IMR-90 (cell line): Measurements from ENCODE around the gene PIP5K1B. TPM values are rescaled to one million over a fixed set of nuclear protein-coding genes. Genes with fewer than 3 reads are reported as not detected.

Experiments used
- ATAC-seq: fragments of 200-7000 bp; cut with Tn5 transposase; 2 replicates; pipeline ENCODE4 v1.9.1; 2020; ENCODE audit warnings: low read depth, mild to moderate bottlenecking, moderate library complexity
- BruUV-seq: library from RNA; stranded (reverse); fragments of 400-500 nt; replicated peaks from 2 replicates; lab custom pipeline; 2021; lab: Mats Ljungman, UMichigan
- CTCF ChIA-PET: fragments of 300-600 bp; formaldehyde crosslinking; extraction: SDS; loops from one replicate; lab custom pipeline; 2021; ENCODE audit warnings: antibody characterized with exemption; lab: Yijun Ruan, JAX
- POLR2A ChIA-PET: fragments of 300-600 bp; sonication (Branson Sonifier 250); formaldehyde crosslinking; loops from one replicate; lab custom pipeline; 2022; ENCODE audit warnings: antibody characterized with exemption; ENCODE audit not compliant: unreplicated experiment; lab: Charles Lee
- DNase-seq: peaks from one replicate; pipeline ENCODE4 v3.0.0; 2013
- H2AFZ ChIP-seq: replicated peaks from 2 replicates; pipeline ENCODE3; 2013; ENCODE audit warnings: low read length, mild to moderate bottlenecking; ENCODE audit not compliant: poor library complexity
- H2AK5ac ChIP-seq: 2 replicates; pipeline ENCODE4 v1.6.1; 2013; ENCODE audit warnings: low read depth, low read length, inconsistent platforms
- H2AK9ac ChIP-seq: replicated peaks from 2 replicates; pipeline ENCODE3; 2013; ENCODE audit warnings: mild to moderate bottlenecking, low read depth, low read length, moderate library complexity; ENCODE audit not compliant: poor library complexity
- H2BK120ac ChIP-seq: 2 replicates; pipeline ENCODE4 v1.6.1; 2013; ENCODE audit warnings: low read depth, low read length, inconsistent platforms
- H2BK15ac ChIP-seq: 3 replicates; pipeline ENCODE4 v1.6.1; 2013; ENCODE audit warnings: low read depth, low read length, inconsistent platforms
- H2BK20ac ChIP-seq: 2 replicates; pipeline ENCODE4 v1.6.1; 2013; ENCODE audit warnings: low read depth, mild to moderate bottlenecking, inconsistent platforms, low read length, moderate library complexity
- H2BK5ac ChIP-seq: 2 replicates; pipeline ENCODE4 v1.6.1; 2013; ENCODE audit warnings: mild to moderate bottlenecking, low read depth, low read length, inconsistent platforms; ENCODE audit not compliant: poor library complexity, severe bottlenecking
- H3K14ac ChIP-seq: replicated peaks from 2 replicates; pipeline ENCODE4 v1.6.1; 2013; ENCODE audit warnings: low read depth, low read length, inconsistent platforms
- H3K18ac ChIP-seq: 2 replicates; pipeline ENCODE4 v1.6.1; 2013; ENCODE audit warnings: low read depth, low read length, control low read depth
- H3K23ac ChIP-seq: 2 replicates; pipeline ENCODE4 v1.6.1; 2013; ENCODE audit warnings: low read depth, low read length, inconsistent platforms
- H3K27ac ChIP-seq: 2 replicates; pipeline ENCODE4 v1.5.1; 2013; ENCODE audit warnings: mild to moderate bottlenecking, control low read depth, low read length; ENCODE audit not compliant: insufficient read depth
- H3K27me3 ChIP-seq: 2 replicates; pipeline ENCODE4 v1.6.1; 2013; ENCODE audit warnings: low read length; ENCODE audit not compliant: control insufficient read depth, insufficient read depth
- H3K36me3 ChIP-seq: 2 replicates; pipeline ENCODE4 v1.6.1; 2013; ENCODE audit warnings: low read length, mixed read lengths; ENCODE audit not compliant: control insufficient read depth, insufficient read depth
- H3K4ac ChIP-seq: 2 replicates; pipeline ENCODE4 v1.6.1; 2013; ENCODE audit warnings: low read depth, low read length, inconsistent platforms
- H3K4me1 ChIP-seq: 2 replicates; pipeline ENCODE4 v1.6.1; 2013; ENCODE audit warnings: low read length, mixed read lengths; ENCODE audit not compliant: control insufficient read depth, insufficient read depth
- H3K4me2 ChIP-seq: 2 replicates; pipeline ENCODE4 v1.6.1; 2013; ENCODE audit warnings: low read depth, mild to moderate bottlenecking, control low read depth, low read length, moderate library complexity
- H3K4me3 ChIP-seq: 2 replicates; pipeline ENCODE4 v1.5.1; 2013; ENCODE audit warnings: low read depth, mild to moderate bottlenecking, control low read depth, low read length, moderate library complexity; ENCODE audit not compliant: insufficient read depth
- H3K56ac ChIP-seq: 2 replicates; pipeline ENCODE4 v1.6.1; 2013; ENCODE audit warnings: low read length, inconsistent platforms; ENCODE audit not compliant: insufficient read depth; ENCODE audit errors: extremely low read depth
- H3K79me1 ChIP-seq, 2 experiments: 2 replicates each; pipeline ENCODE4 v1.6.1; 2013; ENCODE audit warnings: low read length in 2 of 2, inconsistent platforms in 1 of 2, low read depth in 1 of 2
- H3K9ac ChIP-seq: 2 replicates; pipeline ENCODE4 v1.6.1; 2013; ENCODE audit warnings: low read depth, low read length, control low read depth
- H3K9me1 ChIP-seq: 2 replicates; pipeline ENCODE4 v1.6.1; 2013; ENCODE audit warnings: low read length, inconsistent platforms; ENCODE audit not compliant: insufficient read depth
- H3K9me3 ChIP-seq: 2 replicates; pipeline ENCODE4 v1.6.1; 2013; ENCODE audit warnings: low read length; ENCODE audit not compliant: control insufficient read depth, insufficient read depth
- H4K20me1 ChIP-seq: 2 replicates; pipeline ENCODE4 v1.6.1; 2013; ENCODE audit warnings: low read length, inconsistent platforms; ENCODE audit not compliant: insufficient read depth
- H4K5ac ChIP-seq: 2 replicates; pipeline ENCODE4 v1.6.1; 2013; ENCODE audit warnings: mild to moderate bottlenecking, low read depth, low read length, control low read depth
- H4K8ac ChIP-seq, 2 experiments: 2 replicates each; pipeline ENCODE4 v1.6.1; 2013; ENCODE audit warnings: low read depth in 2 of 2, low read length in 2 of 2, control low read depth in 1 of 2, inconsistent platforms in 1 of 2
- H4K91ac ChIP-seq: 2 replicates; pipeline ENCODE4 v1.6.1; 2013; ENCODE audit warnings: low read depth, low read length, inconsistent platforms; ENCODE audit not compliant: insufficient read depth
- BHLHE40 ChIP-seq: fragments of 150-350 bp; IDR thresholded peaks from 2 replicates; pipeline ENCODE4 v1.6.1; 2016; ENCODE audit warnings: mild to moderate bottlenecking, low read depth, low read length
- CEBPB ChIP-seq: IDR thresholded peaks from 2 replicates; pipeline ENCODE4 v1.6.1; 2012; ENCODE audit warnings: low read depth, low read length, improper control_type of control experiment
- CHD1 ChIP-seq: IDR thresholded peaks from 2 replicates; pipeline ENCODE4 v1.6.1; 2012; ENCODE audit warnings: low read depth, low read length, improper control_type of control experiment
- CTCF ChIP-seq: conservative IDR thresholded peaks from 2 replicates; pipeline ENCODE4 v1.5.1; 2012; ENCODE audit warnings: mild to moderate bottlenecking, low read depth, low read length, improper control_type of control experiment
- ELK1 ChIP-seq: fragments of 150-350 bp; IDR thresholded peaks from 2 replicates; pipeline ENCODE4 v1.6.1; 2016; ENCODE audit warnings: low read depth, mild to moderate bottlenecking, low read length, moderate library complexity, borderline replicate concordance
- FOS ChIP-seq: fragments of 150-350 bp; IDR thresholded peaks from 2 replicates; pipeline ENCODE4 v1.6.1; 2016; ENCODE audit warnings: low read depth, low read length
- MAFK ChIP-seq: IDR thresholded peaks from 2 replicates; pipeline ENCODE4 v1.6.1; 2012; ENCODE audit warnings: low read depth, low read length, improper control_type of control experiment
- MAZ ChIP-seq: IDR thresholded peaks from 2 replicates; pipeline ENCODE4 v1.6.1; 2012; ENCODE audit warnings: low read depth, mild to moderate bottlenecking, low read length, improper control_type of control experiment, moderate library complexity, borderline replicate concordance
- MXI1 ChIP-seq: IDR thresholded peaks from 2 replicates; pipeline ENCODE4 v1.6.1; 2012; ENCODE audit warnings: low read depth, mild to moderate bottlenecking, low read length, moderate library complexity, borderline replicate concordance
- NFE2L2 ChIP-seq: fragments of 150-350 bp; IDR thresholded peaks from 2 replicates; pipeline ENCODE4 v1.6.1; 2016; ENCODE audit warnings: low read depth, mild to moderate bottlenecking, low read length
- POLR2A ChIP-seq: IDR thresholded peaks from 2 replicates; pipeline ENCODE4 v1.6.1; 2012; ENCODE audit warnings: mild to moderate bottlenecking, low read depth, low read length
- RAD21 ChIP-seq: IDR thresholded peaks from 2 replicates; pipeline ENCODE4 v1.6.1; 2012; ENCODE audit warnings: low read length, improper control_type of control experiment
- RCOR1 ChIP-seq: IDR thresholded peaks from 2 replicates; pipeline ENCODE4 v1.6.1; 2012; ENCODE audit warnings: mild to moderate bottlenecking, low read length, improper control_type of control experiment; ENCODE audit not compliant: insufficient replicate concordance
- RFX5 ChIP-seq: IDR thresholded peaks from 2 replicates; pipeline ENCODE4 v1.8.0; 2012; ENCODE audit warnings: low read depth, mild to moderate bottlenecking, low read length, moderate library complexity
- SMC3 ChIP-seq: fragments of 150-350 bp; IDR thresholded peaks from 2 replicates; pipeline ENCODE4 v1.6.1; 2016; ENCODE audit warnings: low read depth, mild to moderate bottlenecking, antibody characterized with exemption, low read length, moderate library complexity
- WGBS, 2 experiments: methylation state at CpG; one replicate each; pipeline versions ENCODE4 v1.1.5 to v1.1.7; 2013; ENCODE audit warnings: missing lambda C conversion rate in 2 of 2; ENCODE audit not compliant: insufficient read length in 1 of 2; ENCODE audit errors: extremely low coverage in 2 of 2; 5-methylcytosine and 5-hydroxymethylcytosine counted together
- dilution Hi-C: fragments of 300-500 bp; cut with HindIII; formaldehyde crosslinking; loops from one replicate; pipeline ENCODE4 v1.14.3; 2018; ENCODE audit warnings: low sequenced_read_pairs; ENCODE audit not compliant: unreplicated experiment
- in situ Hi-C: fragments of 300-500 bp; cut with MboI; formaldehyde crosslinking; loops from 3 replicates; pipeline ENCODE4 v1.14.3; 2019; ENCODE audit warnings: low sequenced_read_pairs, inconsistent platforms, mixed read lengths
- intact Hi-C: fragments of 100-400 bp; cut with micrococcal nuclease; formaldehyde crosslinking; loops from 2 replicates; pipeline ENCODE4 v1.10.0; 2022
- polyA plus RNA-seq, 3 experiments: library from polyadenylated mRNA; depleted of rRNA; stranded (reverse); fragments of >200 nt; gene quantifications; 2 replicates each; pipeline ENCODE4 v1.2.3, GENCODE V29; 2012; ENCODE audit warnings: low replicate concordance in 1 of 3
- total RNA-seq: library from RNA; depleted of rRNA; stranded (reverse); fragments of >200 nt; gene quantifications from 2 replicates; pipeline ENCODE4 v1.2.3, GENCODE V29; 2012
- TF ChIP-seq, protein P1 (sequence below): fragments of 150-350 bp; IDR thresholded peaks from 2 replicates; pipeline ENCODE4 v1.6.1; 2017; ENCODE audit warnings: mild to moderate bottlenecking, antibody characterized with exemption, low read length, low read depth

Gene PIP5K1B
- total and polyA plus RNA-seq, 2 of the 4 experiments (the other 2 are of a cell fraction) = not detected

- DNase-seq (no peak), ATAC-seq (no peak)
- dilution Hi-C loops = no loop called here
Observed at GRCh38 chr9:68843239-68843638, 138.2 kb downstream of the PIP5K1B start.

More at GRCh38 chr9:68843239-68843638, 138.2 kb downstream of the PIP5K1B start:
- TF ChIP-seq POLR2A = no peak
- no peak for TF ChIP-seq MAZ
- no peak for TF ChIP-seq RCOR1
- TF ChIP-seq MAFK = no peak
- TF ChIP-seq MXI1 = no peak
- TF ChIP-seq CTCF = no peak
- TF ChIP-seq SMC3 = no peak
- no peak for TF ChIP-seq CHD1
- no peak for TF ChIP-seq NFE2L2
- no peak for TF ChIP-seq RAD21
- TF ChIP-seq BHLHE40 = no peak
- no peak for TF ChIP-seq FOS
- no peak for TF ChIP-seq CEBPB
- TF ChIP-seq, protein P1, sequence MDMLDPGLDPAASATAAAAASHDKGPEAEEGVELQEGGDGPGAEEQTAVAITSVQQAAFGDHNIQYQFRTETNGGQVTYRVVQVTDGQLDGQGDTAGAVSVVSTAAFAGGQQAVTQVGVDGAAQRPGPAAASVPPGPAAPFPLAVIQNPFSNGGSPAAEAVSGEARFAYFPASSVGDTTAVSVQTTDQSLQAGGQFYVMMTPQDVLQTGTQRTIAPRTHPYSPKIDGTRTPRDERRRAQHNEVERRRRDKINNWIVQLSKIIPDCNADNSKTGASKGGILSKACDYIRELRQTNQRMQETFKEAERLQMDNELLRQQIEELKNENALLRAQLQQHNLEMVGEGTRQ = no peak
- TF ChIP-seq RFX5 = no peak
- TF ChIP-seq ELK1 = no peak
- no peak overlapping the region for H3K4me2 ChIP-seq
- H2BK120ac ChIP-seq = no peak overlapping the region
- no peaks in the 10 kb centered on the region for H4K20me1 ChIP-seq
- no peak overlapping the region for H3K56ac ChIP-seq
- H2BK20ac ChIP-seq = no peak overlapping the region
- H4K91ac ChIP-seq = no peak overlapping the region
- no peak overlapping the region for H2BK5ac ChIP-seq
- no CpG with 5 or more reads among the region's 3 CpGs for WGBS, 2 experiments
- no peak overlapping the region for H2AFZ ChIP-seq
- in situ Hi-C loops = no loop called here
- H2AK5ac ChIP-seq = no peak overlapping the region
- no peak overlapping the region for H4K8ac ChIP-seq
- H3K4me3 ChIP-seq = no peak overlapping the region
- BruUV-seq = no TSS peak
- H3K36me3 ChIP-seq = no peaks in the 10 kb centered on the region
- H2AK9ac ChIP-seq = no peak overlapping the region
- H3K9me1 ChIP-seq = no peaks in the 10 kb centered on the region
- no peaks in the 10 kb centered on the region for H3K4me1 ChIP-seq
- H3K79me1 ChIP-seq = no peaks in the 10 kb centered on the region
- H2BK15ac ChIP-seq = no peak overlapping the region
- H3K9me3 ChIP-seq = no peaks in the 10 kb centered on the region
- H3K27me3 ChIP-seq = no peaks in the 10 kb centered on the region
- ChIA-PET POLR2A (no interaction called here), CTCF (no interaction called here)
- H3K23ac ChIP-seq = no peak overlapping the region
- intact Hi-C loops = no loop called here
- no peak overlapping the region for H4K5ac ChIP-seq
- H3K14ac ChIP-seq = no peak overlapping the region
- H3K9ac ChIP-seq = no peak overlapping the region
- H3K18ac ChIP-seq = no peak overlapping the region
- no peak overlapping the region for H3K27ac ChIP-seq
- no peak overlapping the region for H3K4ac ChIP-seq
